HG02759 (cell line): ENCODE data around the gene SYT11.
A peak's percentile ranks its signal among the peaks of the same experiment; 100 is the strongest.
"Not testable (repeated sequence)": the region's sequence is repeated elsewhere in the genome, so short reads cannot be mapped to it uniquely, and the experiment has no call there.

Experiments used
- ATAC-seq: cut with Tn5 transposase; IDR thresholded peaks from one replicate; pipeline ENCODE4 v1.9.1; 2021; ENCODE audit warnings: mild to moderate bottlenecking, moderate library complexity; ENCODE audit not compliant: unreplicated experiment

The SYT11 gene

DNA sequence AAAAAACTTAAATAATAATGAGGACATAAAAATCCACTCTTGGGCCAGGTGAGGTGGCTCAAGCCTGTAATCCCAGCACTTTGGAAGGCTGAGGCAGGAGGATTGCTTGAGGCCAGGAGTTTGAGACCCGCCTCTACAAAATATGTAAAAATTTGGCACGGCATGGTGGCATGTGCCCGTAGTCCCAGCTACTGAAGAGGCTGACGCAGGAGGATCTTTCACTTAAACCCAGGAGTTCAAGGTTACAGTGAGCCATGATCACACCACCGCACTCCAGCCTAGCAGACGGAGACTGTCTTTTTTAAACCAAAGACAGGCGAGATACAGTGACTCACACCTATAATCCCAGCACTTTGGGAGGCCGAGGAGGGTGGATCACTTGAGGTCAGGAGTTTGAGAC lies 37.1 kb downstream of the SYT11 start:
- ATAC-seq, result not testable (repeated sequence)

- no peak for ATAC-seq
These were observed 38.4 kb downstream of the SYT11 start for GRCh38 chr1:155897746-155898145.

DNA sequence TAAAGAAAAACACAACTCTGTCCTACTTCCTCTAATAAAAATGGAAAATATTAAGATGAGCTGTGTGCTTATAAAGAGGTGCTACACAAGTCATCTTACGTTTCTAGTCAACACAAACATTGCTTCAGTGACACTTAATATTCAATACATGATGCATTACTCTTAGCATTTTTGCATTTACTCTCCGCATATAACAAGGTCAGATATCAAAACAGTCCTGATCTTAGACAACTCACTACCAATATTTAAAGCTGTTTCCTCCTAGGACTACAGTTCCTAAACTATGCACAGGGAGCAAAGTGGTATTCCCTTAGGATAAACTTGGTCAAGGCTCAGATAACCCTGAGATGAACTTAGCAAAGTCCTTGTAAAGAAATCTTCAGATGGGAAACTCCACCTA lies 39.5 kb downstream of the SYT11 start:
- no peak for ATAC-seq

DNA sequence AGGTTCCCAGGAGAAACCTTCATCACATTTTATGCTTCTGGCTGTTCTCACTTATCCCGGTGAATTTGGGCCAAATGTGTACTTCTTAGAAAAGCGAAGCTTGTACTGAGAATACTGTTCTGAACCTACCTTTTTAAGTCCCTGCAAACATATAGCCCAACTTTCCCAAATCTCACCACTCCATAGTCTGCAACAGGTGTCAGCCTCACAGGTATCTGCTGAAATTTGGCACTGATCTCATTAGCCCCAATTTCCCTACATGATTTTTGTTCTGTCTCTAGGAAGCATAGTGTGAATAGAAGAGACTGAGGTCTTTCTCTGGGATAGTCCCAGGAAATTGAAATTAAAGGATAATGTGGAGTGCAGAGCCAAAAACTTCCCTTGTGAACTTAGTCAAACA lies 40.3 kb downstream of the SYT11 start:
- no peak for ATAC-seq

- no peak for ATAC-seq
These were observed 40.8 kb downstream of the SYT11 start for GRCh38 chr1:155900161-155900560.

DNA sequence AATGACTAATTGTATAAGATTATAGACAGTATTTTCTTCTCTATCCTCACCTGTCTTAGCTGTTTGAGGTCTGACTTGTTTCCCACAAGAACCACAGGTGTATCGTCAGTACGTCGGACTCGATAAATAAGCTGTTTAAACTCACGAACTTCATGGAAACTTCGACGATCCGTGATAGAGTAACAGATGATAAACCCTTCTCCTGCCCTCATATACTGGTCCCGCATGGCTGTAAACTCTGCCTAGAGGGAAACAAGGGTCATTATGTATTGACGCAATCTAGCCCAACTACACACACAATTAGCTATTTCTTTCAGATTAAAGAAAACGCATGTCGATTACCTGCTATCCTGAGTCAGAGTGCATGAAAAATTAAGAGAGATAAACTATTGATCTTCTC lies 44.9 kb downstream of the SYT11 start:
- ATAC-seq, result no peak

DNA sequence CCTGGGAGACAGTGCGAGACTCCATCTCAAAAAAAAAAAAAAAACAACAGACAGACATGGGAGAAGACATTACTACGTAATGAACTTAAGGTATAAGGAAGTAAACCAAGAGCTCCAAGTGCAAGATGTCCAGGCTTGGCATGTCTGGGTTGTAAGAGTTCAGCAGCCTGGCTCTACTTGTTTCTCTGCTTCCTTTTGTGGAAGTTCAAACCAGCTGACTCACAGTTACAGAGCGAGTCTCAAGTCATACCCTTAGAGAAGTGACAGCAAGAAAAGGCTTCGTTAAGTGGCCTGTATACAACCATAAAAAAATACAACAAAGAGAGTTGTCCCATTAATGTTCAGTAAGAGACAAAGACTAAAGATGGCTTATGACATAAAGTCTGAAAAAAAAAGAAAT lies 50.5 kb downstream of the SYT11 start:
- ATAC-seq, result no peak

DNA sequence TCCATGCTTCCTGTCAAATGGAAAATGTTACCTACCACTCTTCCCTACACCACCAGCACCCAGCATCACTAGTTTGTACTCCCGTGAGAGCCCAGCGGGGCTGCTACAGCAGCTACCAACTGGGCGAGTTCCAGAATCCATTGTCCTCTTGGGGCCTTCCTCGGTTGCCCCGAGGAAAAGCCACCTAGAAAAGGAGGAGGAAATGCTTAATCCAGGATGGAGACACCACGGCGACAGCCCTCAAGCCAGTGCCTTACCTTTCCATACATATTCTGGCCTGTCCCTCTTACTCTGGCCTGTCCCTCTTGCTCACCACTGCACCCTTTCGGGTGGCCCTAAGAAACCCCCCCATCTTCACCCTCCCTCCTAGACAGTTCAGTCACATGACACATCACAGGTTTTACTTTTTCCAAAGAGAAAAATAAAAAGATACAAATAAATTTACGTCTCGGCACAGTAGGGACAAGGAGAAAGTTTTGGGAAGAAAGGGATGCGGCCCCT lies 51.3 kb downstream of the SYT11 start:
- ATAC-seq, result no peak

DNA sequence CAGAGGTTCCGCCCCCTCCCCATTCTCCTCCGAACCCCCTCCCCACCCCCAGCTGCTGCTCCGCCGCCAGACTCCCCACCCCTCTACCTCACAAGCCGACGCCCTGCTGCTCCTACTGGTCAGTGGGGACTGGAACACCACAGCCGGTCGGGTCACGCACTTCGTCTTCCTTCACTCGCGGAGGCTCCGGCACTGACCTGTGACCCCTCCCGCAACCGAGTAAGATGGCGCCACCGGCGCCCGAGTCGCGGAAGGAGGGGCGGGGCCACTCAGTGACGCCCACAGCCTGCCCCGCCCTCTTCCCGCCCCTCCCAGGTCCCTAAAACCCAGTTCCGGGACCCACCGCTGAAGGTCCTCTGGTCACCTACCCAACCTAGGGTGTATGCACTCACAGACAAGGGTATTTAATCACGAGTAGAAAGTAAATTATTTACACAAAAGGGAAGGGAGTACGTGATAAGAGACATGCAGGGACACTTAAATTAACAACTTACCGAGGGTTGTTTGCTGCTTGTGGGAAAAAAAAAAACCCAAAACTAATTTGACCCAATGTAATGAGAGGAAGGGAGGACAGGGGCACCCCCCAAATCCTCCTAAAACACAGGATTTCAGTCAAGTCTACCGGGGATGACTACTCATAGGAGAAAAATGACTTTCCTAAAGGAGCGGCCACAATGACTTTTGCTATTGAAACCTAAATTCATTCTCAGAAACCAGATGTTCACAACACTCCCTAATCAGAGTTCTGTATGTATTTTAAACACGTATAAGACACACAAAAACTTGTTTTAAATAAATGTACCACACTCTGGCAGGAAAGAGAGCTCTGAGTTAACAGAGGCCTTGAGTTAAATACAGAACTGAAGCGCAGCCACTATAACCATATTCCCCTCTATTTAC lies 52.0 kb downstream of the SYT11 start, which contains the start of gene RIT1:
RIT1 (minus strand) TSS at position 194 of the 900 bp plus-strand sequence. CDS start 588 bp downstream, outside the sequence.
- ATAC-seq, result peak; percentile 88

- ATAC-seq, result no peak
These were observed 52.7 kb downstream of the SYT11 start for GRCh38 chr1:155912056-155912536.

- ATAC-seq, result no peak
These were observed 54.8 kb downstream of the SYT11 start for GRCh38 chr1:155913969-155914757.

DNA sequence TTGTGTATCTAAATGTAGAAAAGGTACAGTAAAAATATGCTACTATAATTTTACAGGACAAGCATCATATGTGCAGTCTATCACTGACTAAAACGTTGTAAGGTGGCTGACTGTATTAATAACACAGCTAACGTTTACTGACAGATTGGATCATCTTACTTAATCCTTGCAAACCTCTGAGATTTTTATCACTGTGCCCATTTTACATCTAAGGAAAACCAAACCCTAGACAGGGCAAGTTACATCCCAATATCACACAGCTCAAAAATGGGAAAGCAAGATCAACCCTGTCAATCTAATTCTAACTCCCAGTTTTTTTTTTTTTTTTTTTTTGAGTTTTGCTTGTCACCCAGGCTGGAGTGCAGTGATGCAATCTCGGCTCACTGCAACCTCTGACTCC lies 59.3 kb downstream of the SYT11 start:
- no peak for ATAC-seq

GRCh38 chr1:155919801-155920200 lies 60.4 kb downstream of the SYT11 start:
- no peak for ATAC-seq

DNA sequence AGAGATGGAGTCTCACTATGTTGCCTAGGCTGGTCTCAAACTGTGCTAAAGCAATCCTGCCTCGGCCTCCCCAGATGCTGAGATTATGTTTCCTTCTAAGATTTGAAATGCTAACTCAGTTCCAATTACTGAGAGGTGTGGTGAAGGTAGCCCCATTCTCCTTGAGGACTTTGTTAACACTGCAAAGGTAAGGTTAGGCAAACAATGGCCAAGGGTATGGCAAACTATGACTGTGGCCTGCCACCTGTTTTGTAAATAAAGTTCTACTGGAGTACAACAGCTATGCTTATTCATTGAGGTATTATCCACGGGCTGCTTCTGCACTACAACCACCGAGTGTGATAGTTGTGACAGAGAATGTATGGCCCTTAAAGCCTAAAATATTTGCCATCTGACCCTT lies 61.4 kb downstream of the SYT11 start:
- no peak for ATAC-seq

DNA sequence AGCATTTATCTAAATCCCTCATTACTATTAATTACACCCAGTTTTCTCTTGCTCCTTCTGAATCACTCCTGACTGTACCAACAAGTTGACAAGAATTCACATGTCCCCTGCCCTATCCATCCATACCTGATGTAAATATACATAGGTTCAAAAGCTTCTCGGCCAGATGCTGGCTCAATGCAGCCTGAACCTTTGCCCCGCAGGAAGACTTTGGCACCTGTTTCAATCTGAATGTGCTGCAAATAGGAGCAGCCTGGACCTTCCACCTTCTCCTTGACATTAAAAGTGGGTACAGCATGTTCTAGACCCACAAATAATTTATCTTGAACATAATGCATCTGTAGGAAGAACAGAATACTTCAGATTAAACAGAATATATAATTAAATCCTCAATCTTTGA lies 66.1 kb downstream of the SYT11 start:
- ATAC-seq, result no peak

DNA sequence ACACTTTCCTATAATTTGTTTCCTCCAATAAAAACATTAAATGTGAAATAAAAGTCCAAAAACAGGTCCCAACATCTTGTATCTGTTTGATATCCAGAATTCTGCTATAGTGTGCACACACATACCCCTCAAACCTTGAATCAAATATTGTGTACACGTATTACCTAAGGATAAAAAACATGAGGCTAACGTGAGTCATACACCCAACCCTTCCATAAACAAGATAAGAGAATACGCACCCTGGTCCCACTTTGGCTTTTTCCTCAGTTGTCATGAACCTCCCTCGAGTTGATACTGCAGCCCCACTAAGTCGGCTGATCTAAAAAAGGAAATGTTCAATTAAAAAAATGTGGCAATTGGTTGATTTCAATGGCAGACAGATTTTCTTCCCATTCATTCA lies 69.7 kb downstream of the SYT11 start:
- no peak for ATAC-seq

DNA sequence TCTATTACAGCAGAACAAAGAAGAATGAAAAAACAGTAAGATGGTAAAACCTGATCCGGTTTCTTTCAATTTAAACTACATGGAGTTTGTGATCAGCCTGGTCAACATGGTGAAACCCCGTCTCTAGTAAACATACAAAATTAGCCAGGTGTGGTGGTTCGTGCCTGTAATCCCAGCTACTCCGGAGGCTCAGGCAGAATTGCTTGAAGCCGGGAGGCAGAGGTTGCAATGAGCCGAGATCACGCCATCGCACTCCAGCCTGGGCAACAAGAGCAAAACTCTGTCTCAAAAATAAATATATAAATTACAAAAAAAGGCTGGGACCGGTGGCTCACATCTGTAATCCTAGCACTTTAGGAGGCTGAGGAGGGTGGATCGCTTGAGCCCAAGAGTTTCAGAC lies 71.4 kb downstream of the SYT11 start:
- not testable (repeated sequence) for ATAC-seq

DNA sequence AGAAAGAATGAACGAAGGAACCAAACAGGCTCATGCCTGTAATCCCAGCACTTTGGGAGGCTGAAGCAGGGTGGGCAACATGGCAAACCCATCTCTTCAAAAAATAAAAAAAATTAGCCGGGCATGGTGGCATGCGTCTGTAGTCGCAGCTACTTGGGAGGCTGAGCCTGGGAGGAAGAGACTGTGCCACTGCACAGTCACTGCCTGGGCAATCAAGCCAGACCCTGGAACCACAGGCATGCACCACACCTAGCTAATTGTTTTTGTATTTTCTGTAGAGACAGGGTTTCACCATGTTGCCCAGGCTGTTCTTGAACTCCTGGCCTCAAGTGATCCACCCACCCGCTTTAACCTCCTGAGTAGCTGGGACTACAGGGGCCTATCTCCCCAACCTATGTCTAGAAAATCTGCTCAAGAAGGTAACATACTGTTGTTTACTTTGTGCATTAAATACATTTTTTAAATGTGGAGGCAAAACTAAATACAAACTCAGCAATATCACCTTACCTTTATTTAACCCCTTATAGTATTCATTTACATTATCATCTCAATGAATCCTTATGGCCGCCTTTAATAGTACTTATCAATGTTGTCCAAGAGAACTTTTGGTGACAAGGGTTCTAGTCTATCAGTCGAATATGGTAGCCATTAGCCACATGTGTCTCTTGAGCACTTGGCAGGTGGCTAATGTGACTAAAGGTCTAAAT lies 72.1 kb downstream of the SYT11 start:
- no peak for ATAC-seq

DNA sequence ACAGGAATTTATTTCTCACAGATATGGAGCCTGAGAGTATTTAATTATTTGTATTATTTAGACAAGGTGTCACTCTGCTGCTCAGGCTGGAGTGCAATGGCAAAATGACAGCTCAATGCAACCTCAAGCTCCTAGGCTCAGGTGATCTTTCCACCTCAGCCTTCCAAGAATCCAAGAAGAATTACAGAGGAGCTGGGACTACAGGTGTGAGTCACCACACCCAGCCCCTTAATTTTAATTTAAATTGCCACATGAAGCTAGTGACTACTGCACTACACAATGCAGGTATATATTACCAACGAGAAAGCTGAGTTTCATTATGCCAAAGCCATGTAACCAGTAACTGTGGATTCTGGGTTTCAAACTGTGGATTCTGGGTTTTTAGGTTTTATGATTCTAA lies 72.7 kb downstream of the SYT11 start:
- no peak for ATAC-seq

DNA sequence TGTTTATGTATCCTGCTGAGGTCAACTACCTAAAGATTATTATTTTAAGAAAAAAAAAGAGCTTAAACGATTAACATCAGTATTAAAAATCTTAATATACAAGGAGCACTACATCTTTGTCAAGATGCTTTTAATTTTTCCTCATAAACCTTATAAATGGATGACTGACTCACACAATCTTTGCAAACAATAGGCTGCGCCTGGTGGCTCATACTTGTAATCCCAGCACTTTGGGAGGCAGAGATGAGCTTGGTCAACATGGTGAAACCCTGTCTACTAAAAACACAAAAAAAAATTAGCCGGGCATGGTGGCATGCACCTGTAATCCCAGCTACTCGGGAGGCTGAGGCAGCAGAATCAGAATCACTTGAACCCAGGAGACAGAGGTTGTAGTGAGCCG lies 73.1 kb downstream of the SYT11 start:
- ATAC-seq, result no peak

DNA sequence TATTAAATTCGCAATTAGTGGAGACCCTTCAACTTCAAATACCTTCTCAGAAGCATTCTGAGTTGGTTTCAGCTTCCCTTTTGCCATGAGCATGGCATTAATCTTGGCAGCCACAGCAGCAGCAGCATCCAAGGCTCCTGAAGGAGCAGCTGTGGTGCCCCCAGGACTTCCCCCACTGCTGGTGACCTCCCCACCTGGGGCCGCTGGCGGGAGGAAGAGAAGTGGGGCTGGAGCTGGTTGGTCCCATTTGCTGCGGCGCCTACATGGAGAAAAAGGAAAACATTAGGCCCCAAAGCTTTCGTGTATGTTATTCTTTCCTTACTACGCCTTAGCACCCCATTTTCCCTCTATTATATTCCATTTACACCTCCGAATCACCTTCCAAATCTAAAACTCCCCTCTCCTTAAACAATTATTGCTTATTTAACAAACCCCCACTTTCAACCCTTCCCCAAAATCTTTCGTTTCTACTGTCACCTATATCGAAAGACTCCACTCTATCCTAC lies 74.3 kb downstream of the SYT11 start:
- no peak for ATAC-seq
